H1 (cell line): ENCODE measurements around the gene PRC1. TPM values are rescaled to one million over a fixed set of nuclear protein-coding genes. Genes with fewer than 3 reads are reported as not detected.

Experiments used
- CHD2 ChIP-seq: IDR thresholded peaks from 2 replicates; pipeline ENCODE4 v1.6.1; 2012; ENCODE audit warnings: low read length, improper control_type of control experiment
- CHD7 ChIP-seq: fragments of 300-600 bp; sonication (generic); IDR thresholded peaks from 2 replicates; pipeline ENCODE4 v1.7.1; 2012; ENCODE audit warnings: low read length, moderate library complexity, mild to moderate bottlenecking, inconsistent platforms; ENCODE audit not compliant: insufficient replicate concordance
- EGR1 ChIP-seq: IDR thresholded peaks from 2 replicates; pipeline ENCODE4 v1.6.1; 2011; ENCODE audit warnings: low read depth, low read length, borderline replicate concordance
- polyA plus RNA-seq, 7 experiments: library from polyadenylated mRNA; depleted of rRNA in 3 of 7; stranded (reverse) in 5 of 7; unstranded in 2 of 7; fragments of >200 nt in 5 of 7; fragments of 200-250 nt in 2 of 7; gene quantifications; 1 replicate in 5 of 7; 2 replicates in 1 of 7; 4 replicates in 1 of 7; pipeline versions ENCODE4 v1.2.1 to v1.2.3, GENCODE V29; 2011 to 2013; ENCODE audit warnings: missing spikeins in 2 of 7, mixed read lengths in 2 of 7
- total RNA-seq: library from RNA; stranded (reverse); fragmentation: NEBNext Ultra II Directional; extraction: Animal tissue kit (Norgen Biotek cat#: 25700); gene quantifications from 2 replicates; pipeline ENCODE4 v1.2.1, GENCODE V29; 2021

The PRC1 gene
- total and polyA plus RNA-seq, 2 of the 8 experiments (the other 6 are each of a cell fraction or from before 2014, with no cell fraction given), result 90.7 to 181 TPM

GRCh38 chr15:90982135-90982534, 12.2 kb downstream of the PRC1 start (continued):
- no peak for TF ChIP-seq CHD7
- TF ChIP-seq EGR1, result no peak
- TF ChIP-seq CHD2, result no peak
